ENCODE data around the gene RBM43.
"Not testable (repeated sequence)": the region's sequence is repeated elsewhere in the genome, so short reads cannot be mapped to it uniquely, and the experiment has no call there.

DNA sequence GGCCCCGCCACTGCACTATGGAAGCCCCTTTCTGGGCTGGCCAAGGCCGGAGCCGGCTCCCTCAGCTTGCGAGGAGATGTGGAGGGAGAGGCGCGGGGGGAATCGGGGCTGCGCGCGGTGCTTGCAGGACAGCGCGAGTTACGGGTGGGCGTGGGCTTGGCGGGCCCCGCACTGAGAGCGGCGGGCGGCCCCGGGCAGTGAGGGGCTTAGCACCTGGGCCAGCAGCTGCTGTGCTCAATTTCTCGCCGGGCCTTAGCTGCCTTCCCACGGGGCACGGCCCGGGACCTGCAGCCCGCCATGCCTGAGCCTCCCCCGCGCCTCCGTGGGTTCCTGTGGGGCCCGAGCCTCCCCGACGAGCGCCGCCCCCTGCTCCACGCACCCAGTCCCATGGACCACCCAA is 34.3 kb upstream of the RBM43 start:
- not testable (repeated sequence) for TF ChIP-seq POLR2A, CTCF (IDR thresholded peaks at IDR 0.05)

Data from vagina (tissue), 2 donors.